Esophagus muscularis mucosa (tissue), 3 donors: ENCODE data around the gene JPH2.

Source experiments
- CTCF ChIP-seq, 3 experiments: fragments of 200-600 bp in 2 of 3; fragments of 450-650 bp in 1 of 3; sonication (generic) in 2 of 3; IDR thresholded peaks; one replicate each; pipeline ENCODE4 v1.5.1; 2017 to 2019; ENCODE audit warnings: antibody characterized with exemption in 3 of 3, mild to moderate bottlenecking in 2 of 3, moderate library complexity in 1 of 3
- POLR2AphosphoS5 ChIP-seq, 2 donors: sonication (generic); formaldehyde crosslinking; IDR thresholded peaks; one replicate each; pipeline ENCODE4 v1.6.1; 2017; ENCODE audit warnings: antibody characterized with exemption in 2 of 2

- no peak for TF ChIP-seq CTCF (IDR thresholded peaks at IDR 0.05)
- no peak for TF ChIP-seq POLR2AphosphoS5 (IDR thresholded peaks at IDR 0.05)
Measured at GRCh38 chr20:44098256-44098630, 88.7 kb downstream of the JPH2 start.
